ENCODE results near the gene IL23R. TPM values are rescaled to one million over a fixed set of nuclear protein-coding genes. Genes with fewer than 3 reads are reported as not detected.

Gene IL23R
- total RNA-seq, 1 experiment from 2014 or later, result not detected

DNA sequence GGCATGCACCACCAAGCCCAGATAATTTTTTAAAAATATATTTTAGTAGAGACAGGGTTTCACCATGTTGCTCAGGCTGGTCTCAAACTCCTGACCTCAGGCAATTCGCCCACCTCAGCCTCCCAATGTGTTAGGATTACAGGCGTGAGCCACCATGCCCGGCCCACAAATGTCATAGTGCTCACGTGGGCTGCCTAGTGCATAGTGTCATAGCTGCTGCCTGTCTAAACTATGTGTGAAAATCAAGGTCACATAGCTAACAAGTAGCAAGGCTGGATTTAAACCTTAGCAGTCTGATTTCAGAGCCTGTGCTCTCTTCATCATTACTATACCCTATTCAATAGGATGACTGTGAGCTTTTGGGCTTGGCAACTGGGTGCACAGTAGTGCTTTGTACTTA lies 41.8 kb upstream of the IL23R start:
- no TSS peak for BruUV-seq (replicated peaks)
- in situ Hi-C loops (cut with HindIII; ENCODE audit: low pct_unique_long_range_greater_than_20kb, low sequenced_read_pairs), result no loop called here

GRCh38 chr1:67126111-67126746 lies 40.0 kb upstream of the IL23R start:
- CTCF ChIA-PET, result no interaction called here
- Histone ChIP-seq H3K4me1 (ENCODE audit: control insufficient read depth, insufficient read depth, low read length) (no peaks in the 10 kb centered on the region), H3K4me3 (ENCODE audit: low read depth in 2 of 2, low read length in 2 of 2) (no peak overlapping the region), H3K27me3 (ENCODE audit: control insufficient read depth, insufficient read depth, low read length) (no peaks in the 10 kb centered on the region), H3K36me3 (ENCODE audit: control insufficient read depth, insufficient read depth, low read length) (no peaks in the 10 kb centered on the region), H3K27ac (ENCODE audit: low read length) (no peak overlapping the region), H3K9me3 (ENCODE audit: control insufficient read depth, insufficient read depth, low read depth, low read length) (no peaks in the 10 kb centered on the region)
- TF ChIP-seq, protein P1, sequence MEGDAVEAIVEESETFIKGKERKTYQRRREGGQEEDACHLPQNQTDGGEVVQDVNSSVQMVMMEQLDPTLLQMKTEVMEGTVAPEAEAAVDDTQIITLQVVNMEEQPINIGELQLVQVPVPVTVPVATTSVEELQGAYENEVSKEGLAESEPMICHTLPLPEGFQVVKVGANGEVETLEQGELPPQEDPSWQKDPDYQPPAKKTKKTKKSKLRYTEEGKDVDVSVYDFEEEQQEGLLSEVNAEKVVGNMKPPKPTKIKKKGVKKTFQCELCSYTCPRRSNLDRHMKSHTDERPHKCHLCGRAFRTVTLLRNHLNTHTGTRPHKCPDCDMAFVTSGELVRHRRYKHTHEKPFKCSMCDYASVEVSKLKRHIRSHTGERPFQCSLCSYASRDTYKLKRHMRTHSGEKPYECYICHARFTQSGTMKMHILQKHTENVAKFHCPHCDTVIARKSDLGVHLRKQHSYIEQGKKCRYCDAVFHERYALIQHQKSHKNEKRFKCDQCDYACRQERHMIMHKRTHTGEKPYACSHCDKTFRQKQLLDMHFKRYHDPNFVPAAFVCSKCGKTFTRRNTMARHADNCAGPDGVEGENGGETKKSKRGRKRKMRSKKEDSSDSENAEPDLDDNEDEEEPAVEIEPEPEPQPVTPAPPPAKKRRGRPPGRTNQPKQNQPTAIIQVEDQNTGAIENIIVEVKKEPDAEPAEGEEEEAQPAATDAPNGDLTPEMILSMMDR (IDR thresholded peaks at IDR 0.05), result peak; percentile 28; the same call in 1 of the 2 replicates
- TF ChIP-seq, protein P2, sequence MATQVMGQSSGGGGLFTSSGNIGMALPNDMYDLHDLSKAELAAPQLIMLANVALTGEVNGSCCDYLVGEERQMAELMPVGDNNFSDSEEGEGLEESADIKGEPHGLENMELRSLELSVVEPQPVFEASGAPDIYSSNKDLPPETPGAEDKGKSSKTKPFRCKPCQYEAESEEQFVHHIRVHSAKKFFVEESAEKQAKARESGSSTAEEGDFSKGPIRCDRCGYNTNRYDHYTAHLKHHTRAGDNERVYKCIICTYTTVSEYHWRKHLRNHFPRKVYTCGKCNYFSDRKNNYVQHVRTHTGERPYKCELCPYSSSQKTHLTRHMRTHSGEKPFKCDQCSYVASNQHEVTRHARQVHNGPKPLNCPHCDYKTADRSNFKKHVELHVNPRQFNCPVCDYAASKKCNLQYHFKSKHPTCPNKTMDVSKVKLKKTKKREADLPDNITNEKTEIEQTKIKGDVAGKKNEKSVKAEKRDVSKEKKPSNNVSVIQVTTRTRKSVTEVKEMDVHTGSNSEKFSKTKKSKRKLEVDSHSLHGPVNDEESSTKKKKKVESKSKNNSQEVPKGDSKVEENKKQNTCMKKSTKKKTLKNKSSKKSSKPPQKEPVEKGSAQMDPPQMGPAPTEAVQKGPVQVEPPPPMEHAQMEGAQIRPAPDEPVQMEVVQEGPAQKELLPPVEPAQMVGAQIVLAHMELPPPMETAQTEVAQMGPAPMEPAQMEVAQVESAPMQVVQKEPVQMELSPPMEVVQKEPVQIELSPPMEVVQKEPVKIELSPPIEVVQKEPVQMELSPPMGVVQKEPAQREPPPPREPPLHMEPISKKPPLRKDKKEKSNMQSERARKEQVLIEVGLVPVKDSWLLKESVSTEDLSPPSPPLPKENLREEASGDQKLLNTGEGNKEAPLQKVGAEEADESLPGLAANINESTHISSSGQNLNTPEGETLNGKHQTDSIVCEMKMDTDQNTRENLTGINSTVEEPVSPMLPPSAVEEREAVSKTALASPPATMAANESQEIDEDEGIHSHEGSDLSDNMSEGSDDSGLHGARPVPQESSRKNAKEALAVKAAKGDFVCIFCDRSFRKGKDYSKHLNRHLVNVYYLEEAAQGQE (IDR thresholded peaks at IDR 0.05; ENCODE audit: insufficient read depth in 1 of 2, low read depth in 2 of 2, low read length in 1 of 2), result no peak
- in situ Hi-C loops (cut with HindIII; ENCODE audit: low pct_unique_long_range_greater_than_20kb, low sequenced_read_pairs) (no loop called here), intact Hi-C loops (cut with micrococcal nuclease; ENCODE audit: unreplicated experiment) (no loop called here)
- BruUV-seq (replicated peaks), result no TSS peak
- POLR2A ChIA-PET, result no interaction called here
- ATAC-seq, result no peak
- no peak for DNase-seq (ENCODE audit: low read depth, low spot score)

More for the DNA sequence above, 41.8 kb upstream of the IL23R start:
- no peaks in the 10 kb centered on the region for H3K36me3 ChIP-seq (ENCODE audit: control insufficient read depth, insufficient read depth, low read length)
- H3K4me1 ChIP-seq (ENCODE audit: control insufficient read depth, insufficient read depth, low read length), result no peaks in the 10 kb centered on the region
- ChIA-PET CTCF (no interaction called here), POLR2A (no interaction called here)
- intact Hi-C loops (cut with micrococcal nuclease; ENCODE audit: unreplicated experiment), result no loop called here
- TF ChIP-seq, protein P1 (IDR thresholded peaks at IDR 0.05), result no peak
- TF ChIP-seq POLR2AphosphoS5 (IDR thresholded peaks at IDR 0.05; ENCODE audit: low read depth, low read length), result no peak
- no peak for TF ChIP-seq SIN3A (IDR thresholded peaks at IDR 0.05; ENCODE audit: borderline replicate concordance, insufficient read depth, low read depth, low read length)
- TF ChIP-seq, protein P2 (IDR thresholded peaks at IDR 0.05; ENCODE audit: insufficient read depth in 1 of 2, low read depth in 2 of 2, low read length in 1 of 2), result no peak
- no peak for TF ChIP-seq TCF7L2 (IDR thresholded peaks at IDR 0.05; ENCODE audit: low read depth, low read length)
- no peaks in the 10 kb centered on the region for H3K27me3 ChIP-seq (ENCODE audit: control insufficient read depth, insufficient read depth, low read length)
- no peaks in the 10 kb centered on the region for H3K9me3 ChIP-seq (ENCODE audit: control insufficient read depth, insufficient read depth, low read depth, low read length)
- no peak overlapping the region for H3K27ac ChIP-seq (ENCODE audit: low read length)
- ATAC-seq, result no peak
- no peak overlapping the region for H3K4me3 ChIP-seq (ENCODE audit: low read depth in 2 of 2, low read length in 2 of 2)
- DNase-seq (ENCODE audit: low read depth, low spot score), result no peak
